NK-92 treated with Interleukin-12 subunit alpha and Interleukin-12 subunit beta, amount 100 ng/mL, for 24 hours (cell line): ENCODE results near the gene TPI1.
A peak's percentile ranks its signal among the peaks of the same experiment; 100 is the strongest.
"Not testable (repeated sequence)": the region's sequence is repeated elsewhere in the genome, so short reads cannot be mapped to it uniquely, and the experiment has no call there.

ENCODE experiments used
- DNase-seq: peaks from one replicate; lab custom pipeline; 2025; lab: John Stamatoyannopoulos, UW

Gene TPI1

GRCh38 chr12:6894321-6894720 lies 27.0 kb downstream of the TPI1 start:
- DNase-seq: no peak

GRCh38 chr12:6896846-6897435 lies 29.6 kb downstream of the TPI1 start:
- DNase-seq: no peak

GRCh38 chr12:6899427-6899826 lies 32.1 kb downstream of the TPI1 start:
- no peak for DNase-seq

GRCh38 chr12:6899837-6900519 lies 32.6 kb downstream of the TPI1 start:
- DNase-seq: no peak

GRCh38 chr12:6902448-6902847 lies 35.1 kb downstream of the TPI1 start:
- no peak for DNase-seq

GRCh38 chr12:6903722-6904121 lies 36.4 kb downstream of the TPI1 start:
- no peak for DNase-seq

- DNase-seq: peak; percentile 80
Observed at GRCh38 chr12:6904280-6905276, 37.2 kb downstream of the TPI1 start, which contains the start of gene LRRC23. LRRC23 (plus strand) TSS chr12:6904822; CDS start chr12:6905634, 812 bp downstream.

- DNase-seq: no peak
Observed at GRCh38 chr12:6905414-6906040, 38.2 kb downstream of the TPI1 start.

- not testable (repeated sequence) for DNase-seq
Observed at GRCh38 chr12:6908141-6908540, 40.8 kb downstream of the TPI1 start.

GRCh38 chr12:6909421-6910145 lies 42.3 kb downstream of the TPI1 start:
- DNase-seq: no peak

- DNase-seq: no peak
Observed at GRCh38 chr12:6912164-6912935, 45.0 kb downstream of the TPI1 start.

GRCh38 chr12:6914246-6914946 lies 47.1 kb downstream of the TPI1 start, which contains the start of gene ENO2:
ENO2 (plus strand) TSS chr12:6914580; CDS start chr12:6915833, 1,253 bp downstream.
- DNase-seq: no peak

GRCh38 chr12:6914947-6915788 lies 47.8 kb downstream of the TPI1 start:
- DNase-seq: no peak

- no peak for DNase-seq
Observed at GRCh38 chr12:6915789-6916285, 48.5 kb downstream of the TPI1 start.

- no peak for DNase-seq
Observed at GRCh38 chr12:6916426-6917200, 49.3 kb downstream of the TPI1 start.

- no peak for DNase-seq
Observed at GRCh38 chr12:6917491-6918231, 50.3 kb downstream of the TPI1 start.

- no peak for DNase-seq
Observed at GRCh38 chr12:6919588-6919987, 52.3 kb downstream of the TPI1 start.
